NT2/D1 (cell line): ENCODE data around the gene SMC1B.
"Not testable (repeated sequence)": the region's sequence is repeated elsewhere in the genome, so short reads cannot be mapped to it uniquely, and the experiment has no call there.

Source experiments
- DNase-seq: peaks from one replicate; pipeline ENCODE4 v3.0.0-alpha.2; 2011; ENCODE audit warnings: low read depth, low spot score
- H3K27me3 ChIP-seq: 2 replicates; pipeline ENCODE4 v1.6.0; 2011; ENCODE audit warnings: mild to moderate bottlenecking; ENCODE audit not compliant: insufficient read length, insufficient read depth
- H3K36me3 ChIP-seq: 2 replicates; pipeline ENCODE4 v1.6.1; 2011; ENCODE audit warnings: mild to moderate bottlenecking, low read length, mixed read lengths; ENCODE audit not compliant: insufficient read depth, insufficient read length
- H3K4me1 ChIP-seq: 2 replicates; pipeline ENCODE4 v1.5.1; 2011; ENCODE audit not compliant: insufficient read depth, insufficient read length
- H3K4me3 ChIP-seq: 2 replicates; pipeline ENCODE4 v1.5.1; 2011; ENCODE audit warnings: low read depth; ENCODE audit not compliant: insufficient read length
- H3K9ac ChIP-seq: 2 replicates; pipeline ENCODE4 v1.6.0; 2011; ENCODE audit warnings: low read depth; ENCODE audit not compliant: insufficient read length
- H3K9me3 ChIP-seq: 2 replicates; pipeline ENCODE4 v1.5.1; 2011; ENCODE audit warnings: mild to moderate bottlenecking, low read length; ENCODE audit not compliant: insufficient read depth
- SUZ12 ChIP-seq: IDR thresholded peaks from 2 replicates; pipeline ENCODE4 v1.6.1; 2011; ENCODE audit not compliant: insufficient read length, insufficient read depth; ENCODE audit errors: extremely low read depth
- YY1 ChIP-seq: IDR thresholded peaks from 2 replicates; pipeline ENCODE4 v1.6.1; 2011; ENCODE audit not compliant: insufficient read length, insufficient read depth
- ZNF274 ChIP-seq: IDR thresholded peaks from 2 replicates; pipeline ENCODE4 v1.6.1; 2011; ENCODE audit warnings: mild to moderate bottlenecking, low read depth, low read length

Gene SMC1B

DNA sequence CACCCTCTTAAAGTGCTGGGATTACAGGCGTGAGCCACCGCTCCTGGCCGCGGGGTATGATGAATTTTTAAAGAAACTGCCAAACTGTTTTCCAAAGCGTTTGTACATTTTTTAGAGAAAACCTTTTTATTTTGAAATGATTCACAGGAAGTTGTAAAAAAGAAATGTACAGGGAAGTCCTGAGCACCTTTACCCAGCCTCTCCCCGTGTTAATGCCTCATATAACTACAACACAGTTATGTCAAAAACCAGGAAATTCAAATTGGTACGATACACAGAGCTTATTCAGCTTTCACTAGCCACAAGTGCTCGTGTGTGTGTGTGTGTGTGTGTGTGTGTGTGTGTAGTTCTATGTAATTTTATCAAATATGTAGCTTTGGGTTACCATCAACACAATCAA, 110.6 kb downstream of the SMC1B start:
- H3K4me1 ChIP-seq = peaks cover 7% of the 10 kb centered on the region
- no peak overlapping the region for H3K4me3 ChIP-seq
- TF ChIP-seq SUZ12 = no peak
- no peak for TF ChIP-seq YY1
- no peak for TF ChIP-seq ZNF274

DNA sequence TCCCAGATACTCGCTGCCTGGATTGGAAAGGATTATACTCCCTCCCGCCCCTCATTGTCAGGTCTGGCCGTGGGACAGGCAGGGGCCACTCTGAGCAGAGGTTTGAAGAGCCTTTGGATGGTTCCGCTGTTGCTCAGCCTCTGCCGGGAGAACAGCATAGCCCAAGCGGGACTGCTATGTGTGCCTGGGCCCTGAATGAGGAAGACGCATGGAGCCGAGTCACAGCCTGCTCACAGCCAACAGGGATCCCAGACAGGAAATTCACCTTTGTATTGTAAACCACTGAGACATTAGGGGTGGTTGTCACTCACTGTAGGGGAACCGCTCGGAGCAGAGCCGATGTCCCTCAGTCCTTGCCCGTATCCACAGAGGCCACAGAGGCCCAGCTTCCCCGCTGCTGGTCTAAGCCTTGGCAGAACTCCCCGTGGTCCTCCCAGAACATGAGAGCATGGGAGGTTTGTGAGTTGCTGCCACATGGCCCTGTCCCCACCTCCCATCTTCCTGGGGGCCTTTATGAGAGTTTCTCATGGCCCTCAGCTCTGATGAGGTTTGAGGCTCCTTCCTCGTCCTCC, 114.4 kb downstream of the SMC1B start:
- Histone ChIP-seq H3K4me1 (peaks cover 10% of the 10 kb centered on the region), H3K9me3 (no peaks in the 10 kb centered on the region), H3K4me3 (no peak overlapping the region), H3K9ac (peak overlapping the region; percentile 16), H3K36me3 (no peaks in the 10 kb centered on the region), H3K27me3 (no peaks in the 10 kb centered on the region)
- TF ChIP-seq SUZ12 = no peak
- no peak for TF ChIP-seq YY1
- no peak for TF ChIP-seq ZNF274
- no peak for DNase-seq

More for the DNA sequence above, 110.6 kb downstream of the SMC1B start:
- Histone ChIP-seq H3K36me3 (no peaks in the 10 kb centered on the region), H3K9me3 (no peaks in the 10 kb centered on the region), H3K9ac (no peak overlapping the region), H3K27me3 (no peaks in the 10 kb centered on the region)
- no peak for DNase-seq

DNA sequence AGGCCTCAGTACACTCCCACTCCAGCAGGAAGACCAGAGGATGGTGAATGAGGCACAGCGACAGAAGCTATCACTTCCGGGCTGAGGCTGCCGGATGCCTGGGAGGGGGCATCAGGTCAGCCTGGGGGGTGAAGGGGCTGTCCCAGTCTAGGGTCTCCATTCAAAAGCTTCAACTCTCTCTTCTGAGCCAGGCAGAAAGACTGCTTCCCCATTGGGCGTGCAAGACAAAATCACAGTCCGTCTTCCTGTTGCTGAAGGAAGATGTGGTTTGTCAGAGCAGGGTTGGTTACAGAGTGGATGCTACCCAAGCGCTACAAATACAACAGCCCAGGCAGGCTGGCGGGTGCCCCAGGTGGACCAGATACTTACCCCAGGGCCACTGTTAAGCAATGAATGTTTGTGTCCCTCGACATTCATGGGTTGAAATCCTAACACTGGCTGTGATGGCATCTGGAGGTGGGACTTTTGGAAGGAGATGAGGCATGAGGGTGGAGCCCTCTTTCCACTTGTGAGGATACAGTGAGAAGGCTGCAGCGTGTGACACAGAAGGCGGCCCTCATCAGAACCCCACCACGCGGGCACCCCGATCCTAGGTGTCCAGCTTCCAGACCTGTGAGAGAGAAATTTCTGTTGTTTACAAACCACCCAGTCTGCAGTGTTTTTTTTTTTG, 116.6 kb downstream of the SMC1B start:
- DNase-seq = no peak
- TF ChIP-seq ZNF274 (no peak), SUZ12 (no peak), YY1 (no peak)
- H3K36me3 ChIP-seq = no peaks in the 10 kb centered on the region
- H3K4me1 ChIP-seq = peaks cover 12% of the 10 kb centered on the region
- H3K9ac ChIP-seq = no peak overlapping the region
- no peaks in the 10 kb centered on the region for H3K27me3 ChIP-seq
- no peaks in the 10 kb centered on the region for H3K9me3 ChIP-seq
- no peak overlapping the region for H3K4me3 ChIP-seq

- no peak overlapping the region for H3K4me3 ChIP-seq
- H3K27me3 ChIP-seq = peaks cover 3% of the 10 kb centered on the region
- TF ChIP-seq ZNF274 = no peak
- H3K4me1 ChIP-seq = peaks cover 21% of the 10 kb centered on the region
- no peaks in the 10 kb centered on the region for H3K9me3 ChIP-seq
- DNase-seq = no peak
- no peaks in the 10 kb centered on the region for H3K36me3 ChIP-seq
- no peak overlapping the region for H3K9ac ChIP-seq
Measured at GRCh38 chr22:45295492-45295891, 117.9 kb downstream of the SMC1B start.

DNA sequence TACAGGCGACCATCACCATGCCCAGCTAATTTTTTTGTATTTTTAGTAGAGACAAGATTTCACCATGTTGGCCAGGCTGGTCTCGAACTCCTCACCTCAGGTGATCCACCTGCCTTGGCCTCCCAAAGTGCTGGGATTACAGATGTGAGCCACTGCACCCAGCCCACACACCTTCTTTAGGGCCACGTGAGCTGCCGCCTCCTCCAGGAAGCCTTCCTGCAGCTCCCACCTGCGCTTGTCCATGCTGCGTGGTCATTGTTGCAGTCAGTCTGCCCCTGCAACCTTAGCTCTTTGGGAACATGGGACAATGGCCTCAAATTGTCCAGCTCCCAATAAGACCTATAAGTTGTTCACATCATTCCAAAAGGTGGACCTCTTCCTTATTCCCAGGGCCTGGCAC, 118.4 kb downstream of the SMC1B start:
- H3K9me3 ChIP-seq, DNase-seq, H3K27me3 ChIP-seq, H3K4me3 ChIP-seq, H3K36me3 ChIP-seq, H3K9ac ChIP-seq: not testable (repeated sequence)
- H3K4me1 ChIP-seq = peaks cover 26% of the 10 kb centered on the region
